Neutrophil (primary cell): ENCODE results near the gene RRP8.

Experiments
- H3K27ac ChIP-seq: fragments of 200-600 bp; sonication (generic); 2 replicates; pipeline ENCODE4 v1.5.1; 2016; ENCODE audit warnings: mild to moderate bottlenecking, moderate library complexity
- H3K27me3 ChIP-seq: fragments of 200-600 bp; sonication (generic); 2 replicates; pipeline ENCODE4 v1.6.0; 2016; ENCODE audit warnings: mild to moderate bottlenecking
- H3K36me3 ChIP-seq: fragments of 200-600 bp; sonication (generic); 2 replicates; pipeline ENCODE4 v1.5.1; 2017
- H3K4me1 ChIP-seq, 2 experiments: fragments of 200-600 bp in 1 of 2; sonication (generic) in 1 of 2; 1 replicate in 1 of 2; 2 replicates in 1 of 2; pipeline versions ENCODE4 v1.5.1 to v1.6.1; 2013 to 2016; ENCODE audit warnings: low read depth in 1 of 2, low read length in 1 of 2, mild to moderate bottlenecking in 1 of 2, moderate library complexity in 1 of 2; ENCODE audit not compliant: control insufficient read depth in 1 of 2, insufficient read depth in 1 of 2
- H3K4me3 ChIP-seq, 2 experiments: fragments of 200-600 bp in 1 of 2; sonication (generic) in 1 of 2; 1 replicate in 1 of 2; 2 replicates in 1 of 2; pipeline ENCODE4 v1.5.1; 2013 to 2016; ENCODE audit warnings: low read depth in 1 of 2, low read length in 1 of 2, mild to moderate bottlenecking in 1 of 2, moderate library complexity in 1 of 2
- H3K9me3 ChIP-seq: fragments of 200-600 bp; sonication (generic); 2 replicates; pipeline ENCODE4 v1.5.1; 2016
- TF ChIP-seq, protein P1 (sequence below): fragments of 200-600 bp; sonication (generic); IDR thresholded peaks from 2 replicates; pipeline ENCODE4 v1.5.1; 2016; ENCODE audit warnings: antibody characterized with exemption

The RRP8 gene

DNA sequence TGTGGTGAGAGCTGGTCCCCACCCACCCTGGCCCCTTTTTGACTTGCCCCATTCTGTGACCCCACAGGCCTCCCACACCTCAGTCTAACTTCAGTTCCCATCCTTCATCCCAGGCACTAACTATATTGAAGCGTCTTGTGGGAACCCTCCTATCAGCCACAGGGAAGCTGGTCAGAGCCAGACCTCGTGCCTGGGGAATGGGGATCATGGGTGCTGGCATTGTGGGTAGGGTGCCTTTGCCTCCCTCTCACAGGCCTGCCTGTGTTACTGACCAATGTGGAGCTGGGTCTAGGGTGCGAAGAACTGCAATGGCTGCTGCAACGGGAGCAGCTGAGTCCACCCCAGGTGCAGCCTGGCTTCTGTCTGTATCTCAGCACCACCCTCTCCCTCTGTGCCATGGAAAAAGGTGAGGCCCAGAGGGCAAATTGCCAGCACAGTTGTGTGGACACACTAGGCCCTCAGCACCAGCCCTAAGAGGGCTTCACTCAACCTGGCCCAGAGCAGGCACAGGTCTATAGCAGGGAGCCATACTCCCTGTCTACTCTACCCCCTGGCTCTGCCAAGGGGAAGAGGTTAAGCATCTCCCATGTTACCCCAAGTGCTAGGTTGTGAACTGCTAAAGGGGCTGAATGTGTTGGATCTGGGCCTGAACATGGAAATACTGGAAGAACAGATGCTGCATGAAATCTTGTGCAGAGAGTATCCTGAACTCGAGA, 37.3 kb downstream of the RRP8 start:
- TF ChIP-seq, protein P1, sequence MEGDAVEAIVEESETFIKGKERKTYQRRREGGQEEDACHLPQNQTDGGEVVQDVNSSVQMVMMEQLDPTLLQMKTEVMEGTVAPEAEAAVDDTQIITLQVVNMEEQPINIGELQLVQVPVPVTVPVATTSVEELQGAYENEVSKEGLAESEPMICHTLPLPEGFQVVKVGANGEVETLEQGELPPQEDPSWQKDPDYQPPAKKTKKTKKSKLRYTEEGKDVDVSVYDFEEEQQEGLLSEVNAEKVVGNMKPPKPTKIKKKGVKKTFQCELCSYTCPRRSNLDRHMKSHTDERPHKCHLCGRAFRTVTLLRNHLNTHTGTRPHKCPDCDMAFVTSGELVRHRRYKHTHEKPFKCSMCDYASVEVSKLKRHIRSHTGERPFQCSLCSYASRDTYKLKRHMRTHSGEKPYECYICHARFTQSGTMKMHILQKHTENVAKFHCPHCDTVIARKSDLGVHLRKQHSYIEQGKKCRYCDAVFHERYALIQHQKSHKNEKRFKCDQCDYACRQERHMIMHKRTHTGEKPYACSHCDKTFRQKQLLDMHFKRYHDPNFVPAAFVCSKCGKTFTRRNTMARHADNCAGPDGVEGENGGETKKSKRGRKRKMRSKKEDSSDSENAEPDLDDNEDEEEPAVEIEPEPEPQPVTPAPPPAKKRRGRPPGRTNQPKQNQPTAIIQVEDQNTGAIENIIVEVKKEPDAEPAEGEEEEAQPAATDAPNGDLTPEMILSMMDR = no peak
- Histone ChIP-seq H3K27ac (no peak overlapping the region), H3K4me3 (no peak overlapping the region), H3K27me3 (peaks cover 4% of the 10 kb centered on the region), H3K36me3 (no peaks in the 10 kb centered on the region), H3K4me1 (no peaks in the 10 kb centered on the region), H3K9me3 (no peaks in the 10 kb centered on the region)

DNA sequence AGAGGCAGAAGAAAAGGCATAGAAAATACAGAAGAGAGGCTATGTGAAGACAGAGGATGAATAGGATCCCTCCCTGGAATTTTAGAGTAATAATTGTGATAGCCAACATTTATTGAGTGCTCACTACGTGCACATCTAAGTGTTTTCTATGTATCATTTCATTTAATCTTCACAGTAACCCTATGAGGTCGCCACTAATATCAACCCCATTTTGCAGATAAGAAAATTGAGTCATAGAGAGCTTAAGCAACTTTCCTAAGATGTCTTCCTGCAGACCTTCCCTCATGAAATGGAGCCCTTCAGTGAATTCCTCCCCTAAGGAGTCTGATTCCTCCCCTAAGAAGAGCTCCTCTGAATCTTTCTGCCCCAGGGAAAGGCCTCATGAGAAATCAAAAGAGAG, 38.1 kb downstream of the RRP8 start:
- Histone ChIP-seq H3K36me3 (no peaks in the 10 kb centered on the region), H3K4me3 (no peak overlapping the region), H3K27me3 (no peaks in the 10 kb centered on the region), H3K4me1 (no peaks in the 10 kb centered on the region), H3K27ac (no peak overlapping the region), H3K9me3 (no peaks in the 10 kb centered on the region)
- TF ChIP-seq, protein P1 = no peak

GRCh38 chr11:6563667-6564066, 39.7 kb downstream of the RRP8 start:
- no peak overlapping the region for H3K4me3 ChIP-seq
- H3K4me1 ChIP-seq = no peaks in the 10 kb centered on the region
- H3K27me3 ChIP-seq = no peaks in the 10 kb centered on the region
- no peaks in the 10 kb centered on the region for H3K36me3 ChIP-seq
- no peaks in the 10 kb centered on the region for H3K9me3 ChIP-seq
- H3K27ac ChIP-seq = no peak overlapping the region
- TF ChIP-seq, protein P1 = no peak

GRCh38 chr11:6563121-6563619, 40.2 kb downstream of the RRP8 start:
- no peak overlapping the region for H3K27ac ChIP-seq
- no peak overlapping the region for H3K4me3 ChIP-seq
- H3K4me1 ChIP-seq = no peaks in the 10 kb centered on the region
- no peaks in the 10 kb centered on the region for H3K36me3 ChIP-seq
- TF ChIP-seq, protein P1 = no peak
- H3K9me3 ChIP-seq = no peaks in the 10 kb centered on the region
- H3K27me3 ChIP-seq = no peaks in the 10 kb centered on the region

- Histone ChIP-seq H3K27me3 (no peaks in the 10 kb centered on the region), H3K4me1 (no peaks in the 10 kb centered on the region), H3K9me3 (no peaks in the 10 kb centered on the region), H3K4me3 (no peak overlapping the region), H3K36me3 (no peaks in the 10 kb centered on the region), H3K27ac (no peak overlapping the region)
- TF ChIP-seq, protein P1 = no peak
These were observed 42.1 kb downstream of the RRP8 start for GRCh38 chr11:6561288-6561687.
